HepG2 (cell line): ENCODE results near the gene MMP17. TPM values are rescaled to one million over a fixed set of nuclear protein-coding genes. Genes with fewer than 3 reads are reported as not detected.
A peak's percentile ranks its signal among the peaks of the same experiment; 100 is the strongest.

Source experiments
- ATAC-seq: fragments of 200-7000 bp; cut with Tn5 transposase; 3 replicates; pipeline ENCODE4 v1.9.1; 2020; ENCODE audit warnings: mild to moderate bottlenecking, moderate library complexity
- BruUV-seq: library from RNA; stranded (reverse); fragments of 400-500 nt; replicated peaks from 2 replicates; lab custom pipeline; 2021; lab: Mats Ljungman, UMichigan
- CTCF ChIA-PET: fragments of 300-600 bp; formaldehyde crosslinking; extraction: SDS; loops from one replicate; lab custom pipeline; 2021; ENCODE audit warnings: low total read pairs, inconsistent platforms, low intra/inter-chr PET ratio; lab: Yijun Ruan, JAX
- POLR2A ChIA-PET: fragments of 350-600 bp; sonication (Branson Sonifier 250); formaldehyde crosslinking; loops from one replicate; lab custom pipeline; 2020; ENCODE audit warnings: antibody characterized with exemption, inconsistent platforms; lab: Yijun Ruan, JAX
- DNase-seq: peaks from one replicate; pipeline ENCODE4 v3.0.0-alpha.2; 2015; ENCODE audit warnings: low spot score
- FAIRE-seq: peaks from 3 replicates; lab custom pipeline; 2011; peaks lifted over from hg19 to GRCh38; lab: Jason Lieb, UNC
- H2AFZ ChIP-seq: one replicate; pipeline ENCODE4 v1.6.1; 2011; ENCODE audit warnings: low read length, inconsistent platforms
- H3K27ac ChIP-seq: fragments of 300-600 bp; 3 replicates; pipeline ENCODE4 v1.8.0; 2011; ENCODE audit warnings: mixed run types, mild to moderate bottlenecking, mixed read lengths, low read length, inconsistent platforms; ENCODE audit not compliant: insufficient read depth; ENCODE audit errors: extremely low read length
- H3K27me3 ChIP-seq, 2 experiments: fragments of 200-600 bp in 1 of 2; 2 replicates in 1 of 2; 3 replicates in 1 of 2; pipeline versions ENCODE4 v1.6.0 to v1.8.0; 2011; ENCODE audit warnings: low read length in 2 of 2, mild to moderate bottlenecking in 2 of 2, moderate library complexity in 2 of 2, inconsistent platforms in 1 of 2; ENCODE audit not compliant: insufficient read depth in 2 of 2, control insufficient read depth in 1 of 2
- H3K36me3 ChIP-seq, 2 experiments: fragments of 200-600 bp in 1 of 2; replicated peaks in 1 of 2; 2 replicates in 1 of 2; 3 replicates in 1 of 2; pipeline versions ENCODE4 v1.5.1 to v1.8.0; 2011; ENCODE audit warnings: low read length in 2 of 2, inconsistent platforms in 1 of 2; ENCODE audit not compliant: insufficient read depth in 2 of 2, control insufficient read depth in 1 of 2
- H3K4me1 ChIP-seq: 2 replicates; pipeline ENCODE4 v1.5.1; 2012; ENCODE audit warnings: low read length, inconsistent platforms; ENCODE audit not compliant: insufficient read depth
- H3K4me2 ChIP-seq: 2 replicates; pipeline ENCODE4 v1.6.0; 2011; ENCODE audit warnings: low read depth, low read length, inconsistent platforms
- H3K4me3 ChIP-seq, 3 experiments: fragments of 200-600 bp in 1 of 3; sonication (generic), shearing (Covaris generic) in 1 of 3; replicated peaks in 1 of 3; 2 replicates each; pipeline ENCODE4 v1.5.1; 2011 to 2016; ENCODE audit warnings: low read length in 3 of 3, inconsistent platforms in 2 of 3, low read depth in 2 of 3, mild to moderate bottlenecking in 2 of 3, control low read depth in 1 of 3, mixed read lengths in 1 of 3; ENCODE audit not compliant: insufficient read depth in 1 of 3
- H3K79me2 ChIP-seq: one replicate; pipeline ENCODE4 v1.6.1; 2011; ENCODE audit warnings: low read length, inconsistent platforms; ENCODE audit not compliant: insufficient read depth
- H3K9ac ChIP-seq: 2 replicates; pipeline ENCODE4 v1.6.0; 2011; ENCODE audit warnings: mild to moderate bottlenecking, low read depth, low read length, inconsistent platforms; ENCODE audit not compliant: insufficient read depth
- H3K9me3 ChIP-seq: 2 replicates; pipeline ENCODE4 v1.5.1; 2012; ENCODE audit warnings: mild to moderate bottlenecking, low read length
- H4K20me1 ChIP-seq: 2 replicates; pipeline ENCODE4 v1.6.0; 2011; ENCODE audit warnings: inconsistent platforms, mild to moderate bottlenecking, low read length, moderate library complexity; ENCODE audit not compliant: insufficient read depth
- CAMTA2 ChIP-seq: sonication (generic); formaldehyde crosslinking; IDR thresholded peaks from 2 replicates; pipeline ENCODE4 v1.4.0; 2020; ENCODE audit warnings: mild to moderate bottlenecking, missing genetic modification reagents, borderline replicate concordance
- DMTF1 ChIP-seq: sonication (generic); formaldehyde crosslinking; IDR thresholded peaks from 2 replicates; pipeline ENCODE4 v1.4.0; 2020; ENCODE audit warnings: mild to moderate bottlenecking, missing genetic modification reagents
- HMG20B ChIP-seq: conservative IDR thresholded peaks from 2 replicates; pipeline ENCODE4 v1.6.1; 2016; ENCODE audit warnings: missing genetic modification reagents, missing compliant biosample characterization
- HNRNPLL ChIP-seq: fragments of 200-400 bp; formaldehyde crosslinking; IDR thresholded peaks from 2 replicates; pipeline ENCODE4 v1.6.1; 2017; ENCODE audit warnings: mild to moderate bottlenecking, low read depth, low read length; ENCODE audit not compliant: poor library complexity, severe bottlenecking
- KDM6A ChIP-seq: IDR thresholded peaks from 2 replicates; pipeline ENCODE4 v1.6.1; 2016; ENCODE audit warnings: low read depth
- RAD51 ChIP-seq: fragments of 450-650 bp; IDR thresholded peaks from 2 replicates; pipeline ENCODE4 v1.6.1; 2016; ENCODE audit warnings: borderline replicate concordance
- SIN3B ChIP-seq: fragments of 150-350 bp; IDR thresholded peaks from 2 replicates; pipeline ENCODE4 v1.6.1; 2014; ENCODE audit warnings: low read length
- U2AF1 ChIP-seq: fragments of 200-400 bp; formaldehyde crosslinking; optimal IDR thresholded peaks from 2 replicates; pipeline ENCODE3; 2017; ENCODE audit warnings: mild to moderate bottlenecking, low read depth, low read length
- ZNF234 ChIP-seq: sonication (generic); formaldehyde crosslinking; conservative IDR thresholded peaks from 2 replicates; pipeline ENCODE4 v1.5.1; 2020; ENCODE audit warnings: mild to moderate bottlenecking, missing genetic modification reagents
- ZNF251 ChIP-seq: sonication (generic); formaldehyde crosslinking; IDR thresholded peaks from 2 replicates; pipeline ENCODE4 v1.9.0; 2021; ENCODE audit warnings: mild to moderate bottlenecking, missing genetic modification reagents
- ZNF563 ChIP-seq: sonication (generic); formaldehyde crosslinking; IDR thresholded peaks from 2 replicates; pipeline ENCODE4 v1.8.0; 2022; ENCODE audit warnings: mild to moderate bottlenecking, moderate library complexity, missing genetic modification reagents
- ZNF572 ChIP-seq: sonication (generic); formaldehyde crosslinking; IDR thresholded peaks from 2 replicates; pipeline ENCODE4 v1.5.1; 2020; ENCODE audit warnings: mild to moderate bottlenecking, missing genetic modification reagents
- ZNF646 ChIP-seq: sonication (generic); formaldehyde crosslinking; IDR thresholded peaks from 2 replicates; pipeline ENCODE4 v1.9.0; 2021; ENCODE audit warnings: mild to moderate bottlenecking, missing genetic modification reagents
- ZNF780A ChIP-seq: sonication (generic); formaldehyde crosslinking; IDR thresholded peaks from 2 replicates; pipeline ENCODE4 v1.8.0; 2022; ENCODE audit warnings: mild to moderate bottlenecking, missing genetic modification reagents, moderate library complexity
- WGBS: methylation state at CpG from one replicate; pipeline ENCODE4 v1.1.6; 2017; ENCODE audit warnings: low lambda C conversion rate; 5-methylcytosine and 5-hydroxymethylcytosine counted together
- in situ Hi-C: cut with HindIII; loops from 2 replicates; pipeline ENCODE4 v1.10.0; 2017; ENCODE audit warnings: low pct_unique_long_range_greater_than_20kb; ENCODE audit not compliant: extremely low pct_ligation_motif_present
- intact Hi-C: fragments of 100-400 bp; cut with micrococcal nuclease; formaldehyde crosslinking; loops from one replicate; pipeline ENCODE4 v1.10.0; 2022; ENCODE audit not compliant: unreplicated experiment
- polyA plus RNA-seq, 8 experiments: library from polyadenylated mRNA; depleted of rRNA in 3 of 8; stranded (reverse) in 7 of 8; unstranded in 1 of 8; fragments of >200 nt; fragmentation: Illumina TruSeq in 4 of 8; extraction: Trizol in 4 of 8; gene quantifications; 2 replicates each; pipeline versions ENCODE4 v1.2.1 to v1.2.3, GENCODE V29; 2011 to 2016; ENCODE audit warnings: low read depth in 4 of 8, missing spikeins in 1 of 8, mixed read lengths in 1 of 8; ENCODE audit not compliant: insufficient read depth in 1 of 8
- total RNA-seq, 5 experiments: library from RNA; depleted of rRNA; stranded (reverse); fragments of >200 nt; fragmentation: Illumina TruSeq; extraction: Trizol; gene quantifications; 2 replicates each; pipeline ENCODE4 v1.2.3, GENCODE V29; 2016; ENCODE audit warnings: low read depth in 1 of 5

MMP17 gene
- total and polyA plus RNA-seq, 2 of the 13 experiments (the other 11 are each of a cell fraction or from before 2014, with no cell fraction given) = 0.55 to 0.80 TPM

GRCh38 chr12:131895640-131896079 is 67.5 kb downstream of the MMP17 start:
- peaks cover 15% of the 10 kb centered on the region; the same call in 1 of the 2 replicates for H4K20me1 ChIP-seq
- in situ Hi-C loops (no loop called here), intact Hi-C loops (loop anchor here (1.0 to 10.0 kb wide), 2 partner anchors 35 to 61 kb away; no protein-coding TSS in a partner anchor)
- H3K4me3 ChIP-seq = peak overlapping the region; percentile 66 to 82 (median 72)
- H3K9ac ChIP-seq = peak overlapping the region; percentile 74
- 2% methylated on average over 9 of the region's 12 CpGs for WGBS
- H3K79me2 ChIP-seq = peaks cover 9% of the 10 kb centered on the region
- CTCF ChIA-PET = no interaction called here
- H3K27ac ChIP-seq = peak overlapping the region; percentile 79
- POLR2A ChIA-PET = interaction anchor here (1.3 to 1.6 kb wide), 4 partner anchors 32 to 42 kb away, joined by 3 to 8 read pairs (median 6); no protein-coding TSS in a partner anchor
- no peak for FAIRE-seq
- H2AFZ ChIP-seq = no peak overlapping the region
- peak; percentile 42 for ATAC-seq
- peaks cover 0 to 2% of the 10 kb centered on the region in 2 experiments; a peak in 3 of 5 replicates for H3K27me3 ChIP-seq
- H3K36me3 ChIP-seq = peaks cover 1 to 5% of the 10 kb centered on the region in 2 experiments; a peak in 3 of 5 replicates
- BruUV-seq = TSS peak; percentile 65
- TF ChIP-seq ZNF251 = 0 out of 2 replicates have a peak, but pooled peaks have one; percentile 52
- no peak for TF ChIP-seq RAD51
- TF ChIP-seq HNRNPLL = peak; percentile 16
- TF ChIP-seq ZNF563 (CRISPR knock-in tag) = peak; percentile 26; the same call in 1 of the 2 replicates
- TF ChIP-seq ZNF646 (CRISPR knock-in tag) = 0 out of 2 replicates have a peak, but pooled peaks have one; percentile 27
- TF ChIP-seq SIN3B = 0 out of 2 replicates have a peak, but pooled peaks have one; percentile 41
- TF ChIP-seq CAMTA2 (CRISPR knock-in tag) = 0 out of 2 replicates have a peak, but pooled peaks have one; percentile 14
- peak; percentile 29; the same call in 1 of the 2 replicates for TF ChIP-seq ZNF572 (CRISPR knock-in tag)
- TF ChIP-seq DMTF1 (CRISPR knock-in tag) = no peak
- TF ChIP-seq ZNF780A (CRISPR knock-in tag) = no peak
- no peak for TF ChIP-seq HMG20B (CRISPR knock-in tag)
- TF ChIP-seq KDM6A (CRISPR knock-in tag) = no peak
- TF ChIP-seq ZNF234 (CRISPR knock-in tag) = 0 out of 2 replicates have a peak, but pooled peaks have one; percentile 72
- peak; percentile 29 for TF ChIP-seq U2AF1
- DNase-seq = no peak
- no peaks in the 10 kb centered on the region for H3K9me3 ChIP-seq
- H3K4me2 ChIP-seq = peak overlapping the region; percentile 89
- H3K4me1 ChIP-seq = peaks cover 24% of the 10 kb centered on the region
